Neural progenitor cell (in vitro differentiated cells): ENCODE results near the gene PKNOX2.

Experiments
- CTCF ChIP-seq: fragments of 200-600 bp; sonication (generic); IDR thresholded peaks from 2 replicates; pipeline ENCODE4 v1.5.1; 2017; ENCODE audit warnings: antibody characterized with exemption, mild to moderate bottlenecking
- EZH2 ChIP-seq: fragments of 200-600 bp; sonication (generic); IDR thresholded peaks from 2 replicates; pipeline ENCODE4 v1.6.1; 2017; ENCODE audit warnings: antibody characterized with exemption, mild to moderate bottlenecking, moderate library complexity
- EZH2phosphoT487 ChIP-seq: fragments of 200-600 bp; sonication (generic); IDR thresholded peaks from 2 replicates; pipeline ENCODE4 v1.6.1; 2017; ENCODE audit warnings: antibody characterized with exemption

DNA sequence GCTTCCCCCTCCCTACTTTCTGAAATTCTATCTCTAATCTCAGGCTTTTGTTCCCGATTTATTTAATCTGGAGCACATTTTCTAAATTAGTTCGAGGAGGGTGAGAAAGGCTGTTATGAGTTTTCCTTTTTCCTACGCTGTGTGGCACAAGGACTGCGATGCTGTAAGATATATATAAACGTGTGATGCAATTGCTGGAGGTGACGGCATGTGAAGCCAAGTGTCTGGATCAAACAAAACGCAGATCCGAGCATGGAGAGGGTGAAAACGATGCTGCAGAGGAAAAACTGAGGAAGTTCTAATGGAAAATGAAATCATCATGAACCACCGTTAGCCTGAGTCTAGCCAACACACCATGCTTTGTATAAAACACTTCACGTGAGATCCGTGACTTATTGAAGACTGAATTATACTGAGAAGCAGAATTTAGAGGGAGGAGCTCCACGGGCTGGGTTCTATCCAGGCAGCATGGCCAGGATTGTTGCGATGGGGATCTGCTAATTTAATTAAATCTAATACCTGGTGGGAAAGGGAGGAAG lies 4.4 kb downstream of the PKNOX2 start:
- TF ChIP-seq CTCF = no peak
- no peak for TF ChIP-seq EZH2
- TF ChIP-seq EZH2phosphoT487 = no peak
